IMR-90 (cell line): ENCODE results near the gene BACE1-AS. TPM values are rescaled to one million over a fixed set of nuclear protein-coding genes. Genes with fewer than 3 reads are reported as not detected.

Source experiments
- ATAC-seq: fragments of 200-7000 bp; cut with Tn5 transposase; 2 replicates; pipeline ENCODE4 v1.9.1; 2020; ENCODE audit warnings: low read depth, mild to moderate bottlenecking, moderate library complexity
- BruUV-seq: library from RNA; stranded (reverse); fragments of 400-500 nt; replicated peaks from 2 replicates; lab custom pipeline; 2021; lab: Mats Ljungman, UMichigan
- CTCF ChIA-PET: fragments of 300-600 bp; formaldehyde crosslinking; extraction: SDS; loops from one replicate; lab custom pipeline; 2021; ENCODE audit warnings: antibody characterized with exemption; lab: Yijun Ruan, JAX
- POLR2A ChIA-PET: fragments of 300-600 bp; sonication (Branson Sonifier 250); formaldehyde crosslinking; loops from one replicate; lab custom pipeline; 2022; ENCODE audit warnings: antibody characterized with exemption; ENCODE audit not compliant: unreplicated experiment; lab: Charles Lee
- DNase-seq: peaks from one replicate; pipeline ENCODE4 v3.0.0; 2013
- H2AFZ ChIP-seq: replicated peaks from 2 replicates; pipeline ENCODE3; 2013; ENCODE audit warnings: low read length, mild to moderate bottlenecking; ENCODE audit not compliant: poor library complexity
- H2AK5ac ChIP-seq: 2 replicates; pipeline ENCODE4 v1.6.1; 2013; ENCODE audit warnings: low read depth, low read length, inconsistent platforms
- H2AK9ac ChIP-seq: replicated peaks from 2 replicates; pipeline ENCODE3; 2013; ENCODE audit warnings: mild to moderate bottlenecking, low read depth, low read length, moderate library complexity; ENCODE audit not compliant: poor library complexity
- H2BK120ac ChIP-seq: 2 replicates; pipeline ENCODE4 v1.6.1; 2013; ENCODE audit warnings: low read depth, low read length, inconsistent platforms
- H2BK15ac ChIP-seq: 3 replicates; pipeline ENCODE4 v1.6.1; 2013; ENCODE audit warnings: low read depth, low read length, inconsistent platforms
- H2BK20ac ChIP-seq: 2 replicates; pipeline ENCODE4 v1.6.1; 2013; ENCODE audit warnings: low read depth, mild to moderate bottlenecking, inconsistent platforms, low read length, moderate library complexity
- H2BK5ac ChIP-seq: 2 replicates; pipeline ENCODE4 v1.6.1; 2013; ENCODE audit warnings: mild to moderate bottlenecking, low read depth, low read length, inconsistent platforms; ENCODE audit not compliant: poor library complexity, severe bottlenecking
- H3K14ac ChIP-seq: replicated peaks from 2 replicates; pipeline ENCODE4 v1.6.1; 2013; ENCODE audit warnings: low read depth, low read length, inconsistent platforms
- H3K18ac ChIP-seq: 2 replicates; pipeline ENCODE4 v1.6.1; 2013; ENCODE audit warnings: low read depth, low read length, control low read depth
- H3K23ac ChIP-seq: 2 replicates; pipeline ENCODE4 v1.6.1; 2013; ENCODE audit warnings: low read depth, low read length, inconsistent platforms
- H3K27ac ChIP-seq: 2 replicates; pipeline ENCODE4 v1.5.1; 2013; ENCODE audit warnings: mild to moderate bottlenecking, control low read depth, low read length; ENCODE audit not compliant: insufficient read depth
- H3K27me3 ChIP-seq: 2 replicates; pipeline ENCODE4 v1.6.1; 2013; ENCODE audit warnings: low read length; ENCODE audit not compliant: control insufficient read depth, insufficient read depth
- H3K36me3 ChIP-seq: 2 replicates; pipeline ENCODE4 v1.6.1; 2013; ENCODE audit warnings: low read length, mixed read lengths; ENCODE audit not compliant: control insufficient read depth, insufficient read depth
- H3K4ac ChIP-seq: 2 replicates; pipeline ENCODE4 v1.6.1; 2013; ENCODE audit warnings: low read depth, low read length, inconsistent platforms
- H3K4me1 ChIP-seq: 2 replicates; pipeline ENCODE4 v1.6.1; 2013; ENCODE audit warnings: low read length, mixed read lengths; ENCODE audit not compliant: control insufficient read depth, insufficient read depth
- H3K4me2 ChIP-seq: 2 replicates; pipeline ENCODE4 v1.6.1; 2013; ENCODE audit warnings: low read depth, mild to moderate bottlenecking, control low read depth, low read length, moderate library complexity
- H3K4me3 ChIP-seq: 2 replicates; pipeline ENCODE4 v1.5.1; 2013; ENCODE audit warnings: low read depth, mild to moderate bottlenecking, control low read depth, low read length, moderate library complexity; ENCODE audit not compliant: insufficient read depth
- H3K56ac ChIP-seq: 2 replicates; pipeline ENCODE4 v1.6.1; 2013; ENCODE audit warnings: low read length, inconsistent platforms; ENCODE audit not compliant: insufficient read depth; ENCODE audit errors: extremely low read depth
- H3K79me1 ChIP-seq, 2 experiments: 2 replicates each; pipeline ENCODE4 v1.6.1; 2013; ENCODE audit warnings: low read length in 2 of 2, inconsistent platforms in 1 of 2, low read depth in 1 of 2
- H3K9ac ChIP-seq: 2 replicates; pipeline ENCODE4 v1.6.1; 2013; ENCODE audit warnings: low read depth, low read length, control low read depth
- H3K9me1 ChIP-seq: 2 replicates; pipeline ENCODE4 v1.6.1; 2013; ENCODE audit warnings: low read length, inconsistent platforms; ENCODE audit not compliant: insufficient read depth
- H3K9me3 ChIP-seq: 2 replicates; pipeline ENCODE4 v1.6.1; 2013; ENCODE audit warnings: low read length; ENCODE audit not compliant: control insufficient read depth, insufficient read depth
- H4K20me1 ChIP-seq: 2 replicates; pipeline ENCODE4 v1.6.1; 2013; ENCODE audit warnings: low read length, inconsistent platforms; ENCODE audit not compliant: insufficient read depth
- H4K5ac ChIP-seq: 2 replicates; pipeline ENCODE4 v1.6.1; 2013; ENCODE audit warnings: mild to moderate bottlenecking, low read depth, low read length, control low read depth
- H4K8ac ChIP-seq, 2 experiments: 2 replicates each; pipeline ENCODE4 v1.6.1; 2013; ENCODE audit warnings: low read depth in 2 of 2, low read length in 2 of 2, control low read depth in 1 of 2, inconsistent platforms in 1 of 2
- H4K91ac ChIP-seq: 2 replicates; pipeline ENCODE4 v1.6.1; 2013; ENCODE audit warnings: low read depth, low read length, inconsistent platforms; ENCODE audit not compliant: insufficient read depth
- CEBPB ChIP-seq: IDR thresholded peaks from 2 replicates; pipeline ENCODE4 v1.6.1; 2012; ENCODE audit warnings: low read depth, low read length, improper control_type of control experiment
- ELK1 ChIP-seq: fragments of 150-350 bp; IDR thresholded peaks from 2 replicates; pipeline ENCODE4 v1.6.1; 2016; ENCODE audit warnings: low read depth, mild to moderate bottlenecking, low read length, moderate library complexity, borderline replicate concordance
- MAFK ChIP-seq: IDR thresholded peaks from 2 replicates; pipeline ENCODE4 v1.6.1; 2012; ENCODE audit warnings: low read depth, low read length, improper control_type of control experiment
- MAZ ChIP-seq: IDR thresholded peaks from 2 replicates; pipeline ENCODE4 v1.6.1; 2012; ENCODE audit warnings: low read depth, mild to moderate bottlenecking, low read length, improper control_type of control experiment, moderate library complexity, borderline replicate concordance
- MXI1 ChIP-seq: IDR thresholded peaks from 2 replicates; pipeline ENCODE4 v1.6.1; 2012; ENCODE audit warnings: low read depth, mild to moderate bottlenecking, low read length, moderate library complexity, borderline replicate concordance
- NFE2L2 ChIP-seq: fragments of 150-350 bp; IDR thresholded peaks from 2 replicates; pipeline ENCODE4 v1.6.1; 2016; ENCODE audit warnings: low read depth, mild to moderate bottlenecking, low read length
- RFX5 ChIP-seq: IDR thresholded peaks from 2 replicates; pipeline ENCODE4 v1.8.0; 2012; ENCODE audit warnings: low read depth, mild to moderate bottlenecking, low read length, moderate library complexity
- SMC3 ChIP-seq: fragments of 150-350 bp; IDR thresholded peaks from 2 replicates; pipeline ENCODE4 v1.6.1; 2016; ENCODE audit warnings: low read depth, mild to moderate bottlenecking, antibody characterized with exemption, low read length, moderate library complexity
- USF2 ChIP-seq: fragments of 150-350 bp; IDR thresholded peaks from 2 replicates; pipeline ENCODE4 v1.6.1; 2017; ENCODE audit warnings: mild to moderate bottlenecking, antibody characterized with exemption, low read length, low read depth
- WGBS, 2 experiments: methylation state at CpG; one replicate each; pipeline versions ENCODE4 v1.1.5 to v1.1.7; 2013; ENCODE audit warnings: missing lambda C conversion rate in 2 of 2; ENCODE audit not compliant: insufficient read length in 1 of 2; ENCODE audit errors: extremely low coverage in 2 of 2; 5-methylcytosine and 5-hydroxymethylcytosine counted together
- dilution Hi-C: fragments of 300-500 bp; cut with HindIII; formaldehyde crosslinking; loops from one replicate; pipeline ENCODE4 v1.14.3; 2018; ENCODE audit warnings: low sequenced_read_pairs; ENCODE audit not compliant: unreplicated experiment
- in situ Hi-C: fragments of 300-500 bp; cut with MboI; formaldehyde crosslinking; loops from 3 replicates; pipeline ENCODE4 v1.14.3; 2019; ENCODE audit warnings: low sequenced_read_pairs, inconsistent platforms, mixed read lengths
- intact Hi-C: fragments of 100-400 bp; cut with micrococcal nuclease; formaldehyde crosslinking; loops from 2 replicates; pipeline ENCODE4 v1.10.0; 2022
- polyA plus RNA-seq, 3 experiments: library from polyadenylated mRNA; depleted of rRNA; stranded (reverse); fragments of >200 nt; gene quantifications; 2 replicates each; pipeline ENCODE4 v1.2.3, GENCODE V29; 2012; ENCODE audit warnings: low replicate concordance in 1 of 3
- total RNA-seq: library from RNA; depleted of rRNA; stranded (reverse); fragments of >200 nt; gene quantifications from 2 replicates; pipeline ENCODE4 v1.2.3, GENCODE V29; 2012

Gene BACE1-AS
- total and polyA plus RNA-seq, 2 of the 4 experiments (the other 2 are of a cell fraction): 2.7 to 2.9 TPM

GRCh38 chr11:117289795-117290194 is 1.4 kb upstream of the BACE1-AS start:
- no peak for ATAC-seq
- no peak for TF ChIP-seq MXI1
- TF ChIP-seq NFE2L2: no peak
- TF ChIP-seq SMC3: no peak
- no peak for TF ChIP-seq MAFK
- TF ChIP-seq MAZ: no peak
- no peak for TF ChIP-seq RFX5
- TF ChIP-seq CEBPB: no peak
- no peak for TF ChIP-seq USF2
- TF ChIP-seq ELK1: no peak
- intact Hi-C loops: no loop called here

More at GRCh38 chr11:117289795-117290194, 1.4 kb upstream of the BACE1-AS start:
- H3K9ac ChIP-seq: no peak overlapping the region
- no peak overlapping the region for H4K8ac ChIP-seq
- H3K9me1 ChIP-seq: peaks cover 10% of the 10 kb centered on the region
- no peak overlapping the region for H3K56ac ChIP-seq
- H3K9me3 ChIP-seq: no peaks in the 10 kb centered on the region
- H2BK20ac ChIP-seq: no peak overlapping the region
- no peak overlapping the region for H4K5ac ChIP-seq
- dilution Hi-C loops (no loop called here), in situ Hi-C loops (no loop called here)
- H2BK15ac ChIP-seq: no peak overlapping the region
- no peak overlapping the region for H3K27ac ChIP-seq
- H3K4ac ChIP-seq: no peak overlapping the region
- POLR2A ChIA-PET: interaction anchor here (0.6 kb wide), 1 partner anchor 165 kb away, joined by 3 read pairs; no protein-coding TSS in a partner anchor
- no peaks in the 10 kb centered on the region for H4K20me1 ChIP-seq
- H2BK5ac ChIP-seq: no peak overlapping the region
- H3K4me3 ChIP-seq: no peak overlapping the region
- no peak for DNase-seq
- no peak overlapping the region for H2AK9ac ChIP-seq
- no peaks in the 10 kb centered on the region for H3K27me3 ChIP-seq
- H2AK5ac ChIP-seq: no peak overlapping the region
- H3K79me1 ChIP-seq: no peaks in the 10 kb centered on the region
- H4K91ac ChIP-seq: no peak overlapping the region
- H2AFZ ChIP-seq: no peak overlapping the region
- H3K36me3 ChIP-seq: peaks cover 50% of the 10 kb centered on the region
- no peak overlapping the region for H3K18ac ChIP-seq
- no CpG with 5 or more reads among the region's 1 CpG for WGBS, 2 experiments
- no peak overlapping the region for H3K14ac ChIP-seq
- CTCF ChIA-PET: no interaction called here
- no peak overlapping the region for H3K23ac ChIP-seq
- no peaks in the 10 kb centered on the region for H3K4me1 ChIP-seq
- no peak overlapping the region for H2BK120ac ChIP-seq
- H3K4me2 ChIP-seq: no peak overlapping the region
- BruUV-seq: no TSS peak
